K562 (cell line): Measurements from ENCODE around the gene COX19. TPM values are rescaled to one million over a fixed set of nuclear protein-coding genes. Genes with fewer than 3 reads are reported as not detected.
A peak's percentile ranks its signal among the peaks of the same experiment; 100 is the strongest.

ENCODE experiments used
- ATAC-seq: fragments of 200-7000 bp; cut with Tn5 transposase; 3 replicates; pipeline ENCODE4 v1.9.1; 2020; ENCODE audit warnings: moderate library complexity
- BruUV-seq: library from RNA; stranded (reverse); fragments of 400-500 nt; replicated peaks from 2 replicates; lab custom pipeline; 2021; lab: Mats Ljungman, UMichigan
- CTCF ChIA-PET: fragments of 300-600 bp; formaldehyde crosslinking; extraction: SDS; loops from one replicate; lab custom pipeline; 2021; ENCODE audit warnings: low intra/inter-chr PET ratio; lab: Yijun Ruan, JAX
- POLR2A ChIA-PET: fragments of 300-600, 350-650 bp; sonication (Branson Sonifier 250); formaldehyde crosslinking; extraction: SDS; loops from one replicate; lab custom pipeline; 2021; ENCODE audit warnings: antibody characterized with exemption, inconsistent platforms; lab: Yijun Ruan, JAX
- DNase-seq, 4 experiments: peaks; one replicate each; pipeline versions ENCODE4 v3.0.0 to v3.0.0-alpha.2; 2011 to 2018; ENCODE audit warnings: low spot score in 3 of 4, mixed read lengths in 3 of 4; ENCODE audit errors: extremely low read depth in 1 of 4
- FAIRE-seq: peaks from 2 replicates; lab custom pipeline; 2011; peaks lifted over from hg19 to GRCh38; lab: Jason Lieb, UNC
- H2AFZ ChIP-seq: 2 replicates; pipeline ENCODE4 v1.6.0; 2011; ENCODE audit warnings: low read depth, low read length, control low read depth, inconsistent platforms
- H3K27ac ChIP-seq: fragments of 200-600 bp; 3 replicates; pipeline ENCODE4 v1.8.0; 2011; ENCODE audit warnings: low read depth, mild to moderate bottlenecking, control low read depth, inconsistent platforms, low read length, moderate library complexity, mixed read lengths; ENCODE audit errors: extremely low read depth
- H3K27me3 ChIP-seq, 2 experiments: fragments of 300-600 bp in 1 of 2; 2 replicates in 1 of 2; 3 replicates in 1 of 2; pipeline versions ENCODE4 v1.6.0 to v1.8.0; 2011; ENCODE audit warnings: inconsistent platforms in 2 of 2, low read length in 2 of 2, mild to moderate bottlenecking in 1 of 2, mixed read lengths in 1 of 2, moderate library complexity in 1 of 2; ENCODE audit not compliant: control insufficient read depth in 2 of 2, insufficient read depth in 2 of 2
- H3K36me3 ChIP-seq: fragments of 300-600 bp; 3 replicates; pipeline ENCODE4 v1.8.0; 2011; ENCODE audit warnings: mild to moderate bottlenecking, low read length, inconsistent platforms; ENCODE audit not compliant: control insufficient read depth, insufficient read depth
- H3K4me1 ChIP-seq, 2 experiments: fragments of 200-600 bp in 1 of 2; replicated peaks in 1 of 2; 2 replicates in 1 of 2; 3 replicates in 1 of 2; pipeline versions ENCODE4 v1.5.1 to v1.8.0; 2011; ENCODE audit warnings: inconsistent platforms in 2 of 2, low read length in 2 of 2, mild to moderate bottlenecking in 1 of 2, mixed read lengths in 1 of 2, moderate library complexity in 1 of 2; ENCODE audit not compliant: control insufficient read depth in 2 of 2, insufficient read depth in 2 of 2
- H3K4me2 ChIP-seq: 2 replicates; pipeline ENCODE4 v1.6.1; 2011; ENCODE audit warnings: low read length, control low read depth, inconsistent platforms, mixed read lengths; ENCODE audit not compliant: insufficient read depth
- H3K4me3 ChIP-seq: fragments of 200-600 bp; sonication (generic), shearing (Covaris generic); 2 replicates; pipeline ENCODE4 v1.5.1; 2016; ENCODE audit warnings: control low read depth, inconsistent platforms
- H3K79me2 ChIP-seq: fragments of 200-600 bp; 3 replicates; pipeline ENCODE4 v1.8.0; 2011; ENCODE audit warnings: low read length, inconsistent platforms; ENCODE audit not compliant: control insufficient read depth, insufficient read depth
- H3K9ac ChIP-seq, 2 experiments: 2 replicates each; pipeline versions ENCODE4 v1.6.0 to v1.6.1; 2011; ENCODE audit warnings: low read depth in 2 of 2, low read length in 2 of 2, control low read depth in 1 of 2, inconsistent platforms in 1 of 2, mild to moderate bottlenecking in 1 of 2, mixed read lengths in 1 of 2; ENCODE audit not compliant: insufficient read depth in 1 of 2
- H3K9me1 ChIP-seq: one replicate; pipeline ENCODE4 v1.6.0; 2011; ENCODE audit warnings: inconsistent platforms, mild to moderate bottlenecking, low read length, moderate library complexity; ENCODE audit not compliant: control insufficient read depth, insufficient read depth
- H3K9me3 ChIP-seq: replicated peaks from 2 replicates; pipeline ENCODE4 v1.5.1; 2011; ENCODE audit warnings: low read depth, low read length, inconsistent platforms; ENCODE audit not compliant: control insufficient read depth, insufficient read depth
- H4K20me1 ChIP-seq: replicated peaks from 2 replicates; pipeline ENCODE4 v1.6.1; 2011; ENCODE audit warnings: low read length, inconsistent platforms, mixed read lengths; ENCODE audit not compliant: control insufficient read depth, insufficient read depth
- POLR2G ChIP-seq: fragments of 200-400 bp; formaldehyde crosslinking; IDR thresholded peaks from 2 replicates; pipeline ENCODE4 v1.6.1; 2017; ENCODE audit warnings: low read depth, mild to moderate bottlenecking, antibody characterized with exemption, low read length, moderate library complexity
- RBM22 ChIP-seq: fragments of 200-400 bp; formaldehyde crosslinking; IDR thresholded peaks from 2 replicates; pipeline ENCODE4 v1.6.1; 2018; ENCODE audit warnings: low read length, low read depth; ENCODE audit not compliant: poor library complexity, severe bottlenecking
- ZBTB33 ChIP-seq: sonication (generic); formaldehyde crosslinking; IDR thresholded peaks from 2 replicates; pipeline ENCODE4 v1.8.1; 2023; ENCODE audit warnings: mild to moderate bottlenecking, missing genetic modification reagents
- WGBS: fragments of 100-300 bp; shearing (Covaris generic); methylation state at CpG from one replicate; pipeline ENCODE4 v1.1.6; 2016; ENCODE audit warnings: low coverage, mixed read lengths; ENCODE audit not compliant: insufficient coverage; ENCODE audit errors: missing lambda C conversion rate; 5-methylcytosine and 5-hydroxymethylcytosine counted together
- in situ Hi-C: fragments of 300-500 bp; cut with MboI; formaldehyde crosslinking; loops from 4 replicates; pipeline ENCODE4 v1.15.0; 2018; ENCODE audit warnings: inconsistent platforms, mixed read lengths
- intact Hi-C: fragments of 100-400 bp; cut with micrococcal nuclease; formaldehyde crosslinking; loops from 2 replicates; pipeline ENCODE4 v1.14.2; 2022
- polyA plus RNA-seq, 8 experiments: library from polyadenylated mRNA; depleted of rRNA in 4 of 8; stranded (reverse) in 5 of 8; unstranded in 3 of 8; fragments of >200 nt; fragmentation: Nextera tagmentation in 2 of 8; fragmentation: Illumina TruSeq in 1 of 8; extraction: Ambion mirVana in 2 of 8; extraction: Trizol in 1 of 8; gene quantifications; 2 replicates each; pipeline versions ENCODE4 v1.2.1 to v1.2.3, GENCODE V29; 2011 to 2014; ENCODE audit warnings: inconsistent platforms in 1 of 8, missing spikeins in 1 of 8
- total RNA-seq, 7 experiments: library from RNA; depleted of rRNA in 6 of 7; stranded (reverse); fragments of >200 nt in 6 of 7; fragmentation: Illumina TruSeq in 2 of 7; extraction: Trizol in 2 of 7; gene quantifications; 2 replicates each; pipeline versions ENCODE4 v1.2.1 to v1.2.3, GENCODE V29; 2011 to 2021; ENCODE audit warnings: low replicate concordance in 1 of 7
- TF ChIP-seq, protein P1 (sequence below): fragments of 450-650 bp; IDR thresholded peaks from 2 replicates; pipeline ENCODE4 v1.6.1; 2018; ENCODE audit not compliant: partially characterized antibody
- TF ChIP-seq, protein P2 (sequence below), 3 experiments: IDR thresholded peaks in 2 of 3; conservative IDR thresholded peaks in 1 of 3; 2 replicates each; pipeline ENCODE4 v1.5.1; 2011 to 2012; ENCODE audit warnings: low read length in 3 of 3, mild to moderate bottlenecking in 3 of 3, control low read depth in 2 of 3, improper control_type of control experiment in 1 of 3, inconsistent platforms in 1 of 3, low read depth in 1 of 3, mixed read lengths in 1 of 3, moderate library complexity in 1 of 3; ENCODE audit not compliant: insufficient read depth in 2 of 3
- TF ChIP-seq, protein P3 (sequence below): sonication (generic); formaldehyde crosslinking; IDR thresholded peaks from 2 replicates; pipeline ENCODE4 v1.8.1; 2023; ENCODE audit warnings: mild to moderate bottlenecking, missing genetic modification reagents

COX19 gene
- total and polyA plus RNA-seq, 9 of the 15 experiments (the other 6 are each of a cell fraction or from before 2014, with no cell fraction given) = 5.2 to 10.5 (median 7.9) TPM

DNA sequence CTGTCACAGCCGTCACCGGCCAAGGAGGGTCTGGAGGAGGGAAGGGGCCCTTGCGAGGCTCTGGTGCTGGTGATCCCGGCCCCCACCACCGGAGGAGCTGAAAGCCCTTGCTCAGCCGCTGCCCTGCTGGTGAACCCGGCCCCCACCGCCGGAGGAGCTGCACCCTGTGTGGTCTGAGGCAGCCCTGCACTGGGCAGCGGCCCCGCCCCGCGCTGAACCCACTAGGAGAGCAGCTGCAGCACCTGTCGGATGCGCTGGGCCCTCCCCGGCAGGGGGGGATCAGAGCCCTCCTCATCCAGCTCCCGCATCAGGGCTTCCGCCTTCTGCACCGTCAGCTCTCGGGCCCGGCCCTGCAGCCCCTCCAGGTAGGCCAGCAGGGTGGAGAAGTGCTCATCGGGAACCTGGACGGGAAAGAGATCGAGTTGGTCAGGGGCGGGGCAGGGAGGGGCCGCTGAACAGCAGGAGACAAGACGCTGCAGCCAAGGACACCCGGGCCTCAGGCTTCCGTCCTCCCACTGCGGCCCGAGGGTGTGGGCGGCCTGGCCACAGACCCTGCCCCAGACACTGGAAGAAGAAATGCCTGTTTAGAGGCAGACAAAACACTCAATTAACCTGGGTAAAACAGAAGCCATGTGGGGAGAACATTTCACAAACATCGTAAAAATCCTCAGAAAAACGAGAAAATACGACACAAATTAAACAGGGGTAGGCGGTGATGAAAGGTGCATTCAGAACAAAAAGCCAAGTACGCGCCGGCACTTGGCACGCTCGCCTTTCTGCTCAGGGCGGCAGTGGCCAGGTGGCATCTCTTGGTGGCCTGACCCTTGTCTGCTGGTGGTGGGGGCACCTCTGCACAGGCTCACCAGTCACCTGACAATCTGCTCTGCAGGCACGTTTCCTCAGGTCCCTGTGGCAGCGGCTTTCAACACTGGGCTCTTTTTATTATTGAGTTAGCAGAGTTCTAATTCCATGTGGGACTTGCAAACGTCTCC lies 22.4 kb upstream of the COX19 start:
- no peaks in the 10 kb centered on the region for H3K9me1 ChIP-seq
- H3K36me3 ChIP-seq = peaks cover 18% of the 10 kb centered on the region; the same call in 1 of the 3 replicates
- DNase-seq (peak; percentile 28 to 51 (median 44)), ATAC-seq (peak; percentile 44), FAIRE-seq (no peak)
- in situ Hi-C loops (loop anchor here (5.0 to 25.0 kb wide), 2 partner anchors 65 to 165 kb away; partner anchors contain the start of gene ZFAND2A), intact Hi-C loops (no loop called here)
- H4K20me1 ChIP-seq = no peaks in the 10 kb centered on the region
- no peak overlapping the region for H3K4me3 ChIP-seq
- H3K9me3 ChIP-seq = no peaks in the 10 kb centered on the region
- peaks cover 0 to 68% of the 10 kb centered on the region in 2 experiments; a peak in 2 of 5 replicates for H3K4me1 ChIP-seq
- CTCF ChIA-PET = interaction anchor here (0.5 to 1.6 kb wide), 2 partner anchors 38 to 68 kb away, joined by 4 to 8 read pairs; no protein-coding TSS in a partner anchor
- H3K27me3 ChIP-seq = no peaks in the 10 kb centered on the region
- POLR2A ChIA-PET = interaction anchor here (0.6 to 1.0 kb wide), 3 partner anchors 43 to 506 kb away, joined by 3 to 4 read pairs (median 3); no protein-coding TSS in a partner anchor
- no peak overlapping the region for H3K27ac ChIP-seq
- no TSS peak for BruUV-seq
- 72% methylated on average over 22 of the region's 45 CpGs for WGBS
- H3K4me2 ChIP-seq = no peak overlapping the region
- H2AFZ ChIP-seq = no peak overlapping the region
- H3K79me2 ChIP-seq = no peaks in the 10 kb centered on the region
- peak overlapping the region in 1 of 2 experiments; percentile 9; a peak in 1 of 4 replicates for H3K9ac ChIP-seq
- peak; percentile 86 for TF ChIP-seq ZBTB33
- TF ChIP-seq POLR2G = 0 out of 2 replicates have a peak, but pooled peaks have one; percentile 12
- TF ChIP-seq RBM22 = no peak
- TF ChIP-seq, protein P1, sequence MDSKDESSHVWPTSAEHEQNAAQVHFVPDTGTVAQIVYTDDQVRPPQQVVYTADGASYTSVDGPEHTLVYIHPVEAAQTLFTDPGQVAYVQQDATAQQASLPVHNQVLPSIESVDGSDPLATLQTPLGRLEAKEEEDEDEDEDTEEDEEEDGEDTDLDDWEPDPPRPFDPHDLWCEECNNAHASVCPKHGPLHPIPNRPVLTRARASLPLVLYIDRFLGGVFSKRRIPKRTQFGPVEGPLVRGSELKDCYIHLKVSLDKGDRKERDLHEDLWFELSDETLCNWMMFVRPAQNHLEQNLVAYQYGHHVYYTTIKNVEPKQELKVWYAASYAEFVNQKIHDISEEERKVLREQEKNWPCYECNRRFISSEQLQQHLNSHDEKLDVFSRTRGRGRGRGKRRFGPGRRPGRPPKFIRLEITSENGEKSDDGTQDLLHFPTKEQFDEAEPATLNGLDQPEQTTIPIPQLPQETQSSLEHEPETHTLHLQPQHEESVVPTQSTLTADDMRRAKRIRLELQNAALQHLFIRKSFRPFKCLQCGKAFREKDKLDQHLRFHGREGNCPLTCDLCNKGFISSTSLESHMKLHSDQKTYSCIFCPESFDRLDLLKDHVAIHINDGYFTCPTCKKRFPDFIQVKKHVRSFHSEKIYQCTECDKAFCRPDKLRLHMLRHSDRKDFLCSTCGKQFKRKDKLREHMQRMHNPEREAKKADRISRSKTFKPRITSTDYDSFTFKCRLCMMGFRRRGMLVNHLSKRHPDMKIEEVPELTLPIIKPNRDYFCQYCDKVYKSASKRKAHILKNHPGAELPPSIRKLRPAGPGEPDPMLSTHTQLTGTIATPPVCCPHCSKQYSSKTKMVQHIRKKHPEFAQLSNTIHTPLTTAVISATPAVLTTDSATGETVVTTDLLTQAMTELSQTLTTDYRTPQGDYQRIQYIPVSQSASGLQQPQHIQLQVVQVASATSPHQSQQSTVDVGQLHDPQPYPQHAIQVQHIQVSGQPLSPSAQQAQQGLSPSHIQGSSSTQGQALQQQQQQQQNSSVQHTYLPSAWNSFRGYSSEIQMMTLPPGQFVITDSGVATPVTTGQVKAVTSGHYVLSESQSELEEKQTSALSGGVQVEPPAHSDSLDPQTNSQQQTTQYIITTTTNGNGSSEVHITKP = no peak
- TF ChIP-seq, protein P2, sequence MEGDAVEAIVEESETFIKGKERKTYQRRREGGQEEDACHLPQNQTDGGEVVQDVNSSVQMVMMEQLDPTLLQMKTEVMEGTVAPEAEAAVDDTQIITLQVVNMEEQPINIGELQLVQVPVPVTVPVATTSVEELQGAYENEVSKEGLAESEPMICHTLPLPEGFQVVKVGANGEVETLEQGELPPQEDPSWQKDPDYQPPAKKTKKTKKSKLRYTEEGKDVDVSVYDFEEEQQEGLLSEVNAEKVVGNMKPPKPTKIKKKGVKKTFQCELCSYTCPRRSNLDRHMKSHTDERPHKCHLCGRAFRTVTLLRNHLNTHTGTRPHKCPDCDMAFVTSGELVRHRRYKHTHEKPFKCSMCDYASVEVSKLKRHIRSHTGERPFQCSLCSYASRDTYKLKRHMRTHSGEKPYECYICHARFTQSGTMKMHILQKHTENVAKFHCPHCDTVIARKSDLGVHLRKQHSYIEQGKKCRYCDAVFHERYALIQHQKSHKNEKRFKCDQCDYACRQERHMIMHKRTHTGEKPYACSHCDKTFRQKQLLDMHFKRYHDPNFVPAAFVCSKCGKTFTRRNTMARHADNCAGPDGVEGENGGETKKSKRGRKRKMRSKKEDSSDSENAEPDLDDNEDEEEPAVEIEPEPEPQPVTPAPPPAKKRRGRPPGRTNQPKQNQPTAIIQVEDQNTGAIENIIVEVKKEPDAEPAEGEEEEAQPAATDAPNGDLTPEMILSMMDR (IDR thresholded peaks at IDR 0.05 in 2 of 3, conservative IDR thresholded peaks at IDR 0.05 in 1 of 3; ENCODE audit: insufficient read depth in 2 of 3, low read depth in 1 of 3, low read length in 3 of 3) = peak; percentile 25 to 82 (median 26); a peak in 3 of 6 replicates
- TF ChIP-seq, protein P3, sequence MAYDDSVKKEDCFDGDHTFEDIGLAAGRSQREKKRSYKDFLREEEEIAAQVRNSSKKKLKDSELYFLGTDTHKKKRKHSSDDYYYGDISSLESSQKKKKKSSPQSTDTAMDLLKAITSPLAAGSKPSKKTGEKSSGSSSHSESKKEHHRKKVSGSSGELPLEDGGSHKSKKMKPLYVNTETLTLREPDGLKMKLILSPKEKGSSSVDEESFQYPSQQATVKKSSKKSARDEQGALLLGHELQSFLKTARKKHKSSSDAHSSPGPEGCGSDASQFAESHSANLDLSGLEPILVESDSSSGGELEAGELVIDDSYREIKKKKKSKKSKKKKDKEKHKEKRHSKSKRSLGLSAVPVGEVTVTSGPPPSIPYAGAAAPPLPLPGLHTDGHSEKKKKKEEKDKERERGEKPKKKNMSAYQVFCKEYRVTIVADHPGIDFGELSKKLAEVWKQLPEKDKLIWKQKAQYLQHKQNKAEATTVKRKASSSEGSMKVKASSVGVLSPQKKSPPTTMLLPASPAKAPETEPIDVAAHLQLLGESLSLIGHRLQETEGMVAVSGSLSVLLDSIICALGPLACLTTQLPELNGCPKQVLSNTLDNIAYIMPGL (CRISPR knock-in tag) = no peak
